ENCODE data around the gene TRIM63.

TRIM63 gene

DNA sequence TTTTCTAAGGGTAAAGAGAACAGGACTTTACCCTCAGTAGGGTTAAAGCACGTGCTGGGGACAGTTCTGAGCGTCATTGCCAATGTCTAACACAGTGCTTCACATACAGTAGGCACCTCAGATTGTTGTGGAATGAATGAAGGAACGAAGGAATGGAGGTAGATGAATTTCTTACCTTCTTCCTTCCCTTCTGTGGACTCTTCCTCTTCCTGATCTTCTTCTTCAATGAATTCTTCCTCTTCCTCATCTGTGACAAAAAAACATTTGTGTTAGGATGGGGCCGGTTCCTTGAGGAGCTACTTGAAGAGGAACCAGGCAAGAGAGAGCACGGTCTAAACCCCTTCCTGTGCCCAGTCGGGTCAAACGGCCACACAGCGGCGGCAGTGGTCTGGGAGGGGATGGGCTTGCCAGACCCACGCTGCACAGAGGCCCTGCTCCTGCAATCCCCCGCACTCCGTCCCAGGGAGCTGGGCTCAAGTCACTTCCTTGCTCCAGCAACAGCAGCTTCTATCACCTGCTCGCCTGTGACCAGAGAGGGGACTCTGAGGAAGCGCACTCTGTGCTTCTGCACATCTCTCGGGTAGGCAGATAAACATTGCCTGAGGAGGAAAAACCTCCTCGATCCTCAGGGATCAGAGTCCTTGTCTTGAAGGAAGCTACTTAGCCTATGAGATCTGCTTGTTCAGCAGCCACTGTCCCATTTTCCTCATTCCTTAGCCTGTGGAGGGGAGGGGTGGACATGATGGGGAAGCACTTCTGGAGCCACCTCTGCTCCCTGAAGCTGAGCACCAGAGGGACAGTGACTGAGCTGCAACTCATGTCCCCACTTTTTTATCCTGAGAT is 13.5 kb downstream of the TRIM63 start:
- DNase-seq = no peak

DNA sequence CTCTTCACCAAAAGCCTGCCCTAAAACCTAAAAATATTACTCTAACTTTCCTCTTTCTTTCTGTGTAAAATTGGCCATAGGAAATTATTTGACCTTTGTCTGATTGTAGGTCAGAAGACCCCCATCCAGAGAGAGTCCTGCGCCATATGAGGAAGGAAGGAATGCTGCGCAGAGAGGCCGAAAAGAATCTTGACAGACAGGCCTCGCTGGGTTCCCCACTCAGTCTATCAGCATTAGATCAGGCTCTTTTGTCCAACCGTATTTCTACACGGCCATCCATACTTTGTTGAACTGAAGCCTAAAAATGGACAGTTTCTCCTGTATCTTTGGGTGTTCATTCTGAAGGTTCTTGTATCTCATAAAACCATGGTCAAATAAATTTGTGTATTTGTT is 17.2 kb downstream of the TRIM63 start:
- DNase-seq = no peak

DNA sequence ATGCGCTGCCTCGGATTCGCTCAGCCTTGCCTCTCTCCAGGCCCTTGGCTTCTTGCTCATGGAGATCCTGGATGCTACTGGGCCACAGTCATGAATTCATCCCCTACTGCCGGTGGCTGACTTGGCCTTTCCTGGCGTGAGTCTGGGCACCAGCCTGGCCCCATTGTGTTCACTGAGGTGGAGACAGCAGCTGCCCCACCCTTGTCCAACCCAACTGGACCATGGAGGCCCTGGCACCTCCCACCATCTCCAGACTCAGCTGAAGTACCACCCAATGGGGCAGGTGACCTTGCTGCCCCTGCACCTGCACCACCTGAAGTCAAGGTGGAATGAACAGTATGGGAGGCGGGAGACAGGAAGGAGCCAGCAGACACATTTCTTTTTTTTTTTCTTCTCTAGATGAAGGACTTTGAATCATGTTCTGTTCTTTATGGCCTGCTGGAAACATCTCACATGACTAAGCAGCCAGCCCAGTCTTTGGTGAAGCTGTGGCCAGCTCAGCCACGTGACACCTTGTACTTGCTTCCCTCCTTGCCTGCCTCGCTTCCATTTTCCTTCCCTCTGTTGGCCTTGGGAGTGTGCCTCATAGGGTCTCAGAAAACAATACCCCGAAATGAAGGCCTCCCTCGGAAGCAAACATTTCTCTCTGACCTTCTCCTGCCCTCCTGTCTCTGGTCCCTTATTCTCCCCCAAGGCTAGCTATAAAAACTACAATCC is 17.7 kb downstream of the TRIM63 start:
- no peak for DNase-seq

DNA sequence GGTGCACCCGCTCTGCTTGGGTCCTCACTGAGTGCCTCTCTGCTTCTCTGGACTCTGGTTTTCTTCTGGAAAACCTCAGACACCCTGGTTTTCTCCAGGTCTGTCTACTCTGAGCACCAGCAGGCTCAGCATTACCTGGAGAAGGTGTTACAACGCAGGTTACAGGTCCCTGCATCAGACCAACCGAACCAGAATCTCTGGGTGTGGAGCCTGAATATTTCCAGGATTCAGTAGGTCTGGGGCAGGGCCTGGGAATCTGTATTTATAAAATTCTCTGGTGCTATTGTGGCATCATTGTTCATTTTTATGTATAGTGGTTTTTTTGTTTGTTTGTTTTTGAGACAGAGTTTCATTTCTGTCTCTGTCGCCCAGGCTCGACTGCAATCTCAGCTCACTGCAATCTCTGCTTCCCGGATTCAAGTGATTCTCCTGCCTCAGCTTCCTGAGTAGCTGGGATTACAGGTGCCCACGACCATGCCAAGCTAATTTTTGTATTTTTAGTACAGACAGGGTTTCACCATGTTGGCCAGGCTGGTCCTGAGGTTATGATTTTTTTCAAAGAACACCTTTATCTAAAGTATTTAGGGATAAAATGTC is 20.1 kb downstream of the TRIM63 start:
- no peak for DNase-seq

DNA sequence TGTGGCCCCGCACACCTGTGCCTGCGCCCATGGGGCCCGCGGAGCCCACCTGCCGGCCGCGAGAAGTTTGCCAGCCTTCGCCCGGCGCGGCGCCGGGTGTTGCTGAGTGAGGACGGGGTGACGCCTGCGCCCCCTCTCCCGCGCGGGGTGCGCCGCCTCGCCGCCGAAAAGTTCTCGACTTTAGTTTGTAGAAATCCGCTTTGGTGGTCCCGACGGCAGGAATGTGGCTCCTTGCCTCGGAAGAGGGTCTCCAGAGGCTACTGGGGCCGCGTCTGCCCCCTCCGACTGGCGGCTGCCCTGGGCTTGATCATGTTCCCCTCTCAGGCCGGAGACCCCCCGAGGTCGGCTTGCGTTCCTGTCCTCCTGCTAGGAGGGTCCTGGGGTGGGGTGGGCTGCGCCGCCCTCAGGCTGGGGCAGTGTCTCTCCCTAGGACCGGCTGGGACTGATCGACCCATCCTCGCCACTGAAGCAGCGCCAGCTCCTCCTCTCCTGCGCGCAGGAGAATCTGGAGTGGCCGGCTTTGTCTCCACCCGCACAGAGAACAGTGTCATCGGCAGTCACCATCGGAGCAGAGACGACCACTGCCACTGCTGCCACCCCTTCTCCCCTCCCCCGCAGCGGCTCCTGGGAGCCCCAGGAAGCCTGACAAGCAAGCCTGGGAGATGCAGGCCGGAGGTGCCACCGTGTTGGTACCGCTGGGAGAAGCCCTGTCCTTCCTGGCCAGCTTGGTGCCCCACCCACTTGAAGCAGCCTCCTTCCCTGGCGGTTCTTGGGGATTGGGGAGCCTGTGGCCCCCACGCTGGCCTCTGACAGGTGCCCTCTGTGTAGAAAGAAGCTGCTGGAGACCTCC is 21.0 kb downstream of the TRIM63 start:
- DNase-seq = no peak

DNA sequence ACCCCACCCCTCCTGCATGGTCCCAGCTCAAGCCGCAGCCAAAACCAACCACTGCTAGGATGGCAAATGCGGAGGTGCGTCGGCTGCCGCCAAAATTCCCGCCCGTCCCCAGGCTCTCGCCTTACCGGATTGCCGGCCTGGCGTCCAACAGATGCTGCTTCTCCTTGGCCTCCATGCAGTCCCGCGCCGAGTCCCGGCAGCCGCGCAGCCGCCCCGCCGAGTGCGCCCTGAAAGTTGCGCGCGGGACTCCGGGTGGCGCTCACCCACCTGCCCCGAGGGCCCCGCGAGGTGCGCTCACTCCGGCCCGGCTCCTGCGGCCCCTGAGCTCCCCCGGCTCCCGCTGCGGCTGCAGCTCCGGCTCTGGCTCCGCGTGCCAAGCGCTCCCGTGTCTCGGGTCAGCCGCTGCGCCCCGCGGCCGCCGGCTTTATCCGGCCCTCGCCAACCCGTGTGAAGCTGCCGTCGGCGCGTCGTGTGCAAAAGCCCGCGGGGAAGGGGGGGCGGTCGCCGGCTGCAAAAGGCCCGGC is 21.6 kb downstream of the TRIM63 start, which contains the start of gene SLC30A2:
TSS of gene SLC30A2 (minus strand) at position 397 of the 524 bp plus-strand sequence. CDS start at position 175, 222 bp downstream.
- DNase-seq = no peak

DNA sequence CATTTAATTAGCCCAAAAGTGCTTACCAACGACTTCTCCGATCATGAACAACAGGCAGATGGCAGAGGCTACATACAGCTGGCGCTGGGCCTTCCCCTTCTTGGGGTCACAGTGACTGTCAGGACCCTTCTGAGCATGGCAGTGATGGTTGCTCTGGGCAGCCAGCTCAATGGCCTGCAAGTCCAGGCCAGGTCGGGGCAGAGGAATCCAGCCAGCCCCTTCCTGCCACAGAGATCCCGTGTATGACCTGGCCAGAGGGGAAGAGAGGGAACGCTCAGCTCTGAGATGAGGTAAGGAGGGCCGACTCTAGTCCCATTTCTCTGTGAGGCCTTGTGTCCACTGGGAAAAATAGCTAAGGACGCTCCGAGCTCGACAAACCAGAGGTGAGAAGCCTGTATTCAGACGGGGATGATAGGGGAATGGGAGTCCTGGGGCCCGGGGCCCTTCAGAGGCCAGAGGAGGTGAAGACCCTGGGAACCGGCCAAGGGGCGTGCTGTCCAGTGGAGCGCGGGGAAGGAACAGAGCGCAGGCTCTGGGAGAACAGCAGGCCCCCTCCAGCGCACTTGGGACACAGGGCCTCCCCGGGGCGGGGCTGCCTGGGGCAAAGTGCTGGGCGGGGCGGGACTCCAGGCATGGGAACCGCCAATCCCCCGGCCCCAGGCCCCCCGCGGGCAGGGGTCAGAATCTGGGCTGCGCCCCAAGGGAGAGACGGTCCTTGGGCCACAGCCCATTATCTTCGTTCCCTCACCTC is 22.3 kb downstream of the TRIM63 start:
- DNase-seq = no peak

DNA sequence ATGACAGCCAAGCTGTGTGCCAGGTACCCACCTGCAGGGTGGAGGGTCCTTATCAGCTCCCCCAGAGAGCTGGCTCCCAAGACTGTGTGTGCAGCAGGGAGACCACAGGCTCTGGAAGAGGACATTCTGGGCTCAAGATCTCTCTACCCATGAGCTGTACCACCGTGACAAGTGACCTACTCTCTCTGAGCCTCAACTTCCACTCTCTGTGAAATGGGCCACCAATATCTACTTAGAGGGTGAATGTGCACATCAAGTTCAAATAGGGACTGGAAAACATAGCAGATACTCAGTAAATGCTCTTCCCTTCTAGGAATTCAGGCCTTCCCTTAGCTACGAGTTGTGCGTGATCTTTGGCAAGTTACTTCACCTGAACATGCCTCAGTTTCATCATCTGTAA is 23.0 kb downstream of the TRIM63 start:
- DNase-seq = no peak

DNA sequence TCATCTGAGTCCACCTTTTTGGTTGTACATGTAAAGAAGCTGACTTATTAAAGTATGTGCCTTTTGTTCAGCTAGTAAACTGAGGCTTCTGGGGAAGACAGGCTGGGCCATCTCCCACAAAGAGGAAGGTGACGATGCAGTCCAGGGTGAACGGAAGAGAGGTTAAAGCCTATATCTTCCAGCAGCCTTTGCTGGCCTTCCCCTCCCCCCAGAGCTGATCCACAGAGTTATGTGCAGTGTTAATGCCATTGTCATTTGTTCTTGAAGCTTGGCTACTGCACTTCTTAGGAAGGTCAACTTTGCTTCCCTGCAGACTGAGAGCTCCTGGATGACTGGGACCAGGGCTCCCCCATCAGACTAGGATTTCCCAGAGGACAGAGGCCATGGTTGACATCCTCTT is 23.7 kb downstream of the TRIM63 start:
- DNase-seq = no peak

DNA sequence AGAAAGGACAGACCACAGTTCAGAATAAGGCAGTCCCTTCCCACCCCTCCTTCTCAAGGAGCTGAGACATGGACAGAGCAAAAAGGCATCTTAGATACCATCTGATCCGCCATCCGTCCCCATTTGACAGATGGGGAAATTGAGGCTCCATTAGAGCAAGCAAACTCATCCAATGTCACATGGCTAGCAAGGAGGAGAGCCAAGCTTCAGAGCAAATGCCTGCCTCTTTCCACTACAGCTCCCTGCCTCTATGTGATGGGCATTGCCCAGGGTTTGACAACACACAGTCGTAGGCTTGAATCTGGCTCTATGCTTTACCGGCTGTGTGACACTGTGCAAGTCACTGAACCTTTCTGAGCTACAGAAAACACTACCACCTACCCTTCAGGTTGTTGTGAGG is 25.5 kb downstream of the TRIM63 start:
- no peak for DNase-seq

DNA sequence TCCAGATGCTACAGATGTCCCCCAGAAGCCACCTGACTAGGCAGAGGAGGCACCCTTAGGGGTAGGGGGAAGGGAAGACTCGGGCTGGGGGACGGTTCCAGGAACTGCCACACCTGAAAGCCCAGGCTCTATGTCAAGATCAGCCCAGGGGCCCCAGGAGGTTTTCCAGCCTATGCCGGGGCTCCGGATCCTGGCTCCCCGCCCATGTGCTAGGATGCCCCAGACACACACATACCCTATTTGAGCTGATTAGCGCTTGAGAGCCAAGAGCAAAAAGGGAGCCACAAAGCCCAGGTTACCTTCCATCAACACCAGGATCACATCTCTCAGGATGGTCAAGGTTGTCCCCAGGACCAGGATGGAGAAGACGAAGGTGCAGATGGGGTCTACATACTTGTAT is 26.0 kb downstream of the TRIM63 start:
- no peak for DNase-seq

DNA sequence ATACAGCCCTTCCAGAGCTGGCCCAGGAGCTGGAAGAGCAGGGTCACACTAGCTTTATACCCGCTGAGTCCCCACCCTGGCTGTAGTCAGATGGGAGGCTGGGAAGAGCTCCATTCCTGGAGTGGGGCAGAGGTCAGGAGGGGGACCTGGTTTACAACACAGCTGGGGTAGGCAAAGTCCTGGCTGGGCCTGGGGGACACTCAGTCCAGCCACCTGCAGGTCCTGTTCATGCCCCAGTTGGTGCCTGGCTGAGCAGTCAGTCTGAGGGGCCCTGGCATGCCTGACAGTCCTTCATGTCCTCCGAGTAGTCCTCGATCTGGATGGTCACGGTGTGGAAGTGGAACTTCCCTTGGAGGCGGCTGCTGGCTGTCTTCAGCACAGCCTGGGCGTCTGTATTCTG is 28.5 kb downstream of the TRIM63 start:
- no peak for DNase-seq

DNA sequence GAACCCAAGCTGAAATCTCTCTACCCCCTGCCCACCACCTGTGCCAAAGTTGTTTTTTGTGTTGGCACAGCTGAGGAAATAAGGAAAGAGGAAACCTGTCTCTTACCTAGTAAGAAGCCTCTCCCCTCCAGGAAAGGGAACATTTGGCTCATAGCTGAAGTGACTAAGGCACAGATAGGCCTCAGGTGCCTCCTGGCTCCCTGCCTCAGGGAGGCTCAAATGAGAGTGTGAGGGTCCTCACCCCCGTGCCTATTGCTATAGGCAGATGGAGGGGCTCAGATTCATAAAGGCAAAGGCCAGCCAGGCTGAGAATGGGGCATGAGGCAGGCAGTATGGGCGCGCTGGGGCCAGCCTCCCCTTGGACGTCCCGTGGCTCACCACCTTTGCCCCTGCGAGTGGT is 29.0 kb downstream of the TRIM63 start:
- no peak for DNase-seq

DNA sequence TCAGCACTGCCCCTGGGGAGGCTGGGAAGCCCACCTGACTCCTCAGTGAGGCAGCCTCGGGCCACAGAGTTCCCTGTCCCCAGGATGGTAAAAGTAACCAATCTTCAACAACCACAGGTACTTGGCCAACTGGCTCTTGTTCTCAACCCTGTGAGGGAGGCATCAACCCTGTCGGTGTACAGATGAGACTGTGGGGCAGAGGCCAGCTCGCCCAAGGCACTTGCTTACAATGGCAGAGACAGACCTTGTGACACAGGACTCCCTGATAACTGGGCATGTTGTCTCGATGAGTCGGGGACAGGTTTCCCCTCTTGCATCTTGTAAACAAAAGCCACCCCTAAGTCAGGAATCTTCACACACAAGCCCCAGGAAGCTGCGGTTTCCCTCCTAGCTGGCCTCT is 29.5 kb downstream of the TRIM63 start:
- DNase-seq = no peak

DNA sequence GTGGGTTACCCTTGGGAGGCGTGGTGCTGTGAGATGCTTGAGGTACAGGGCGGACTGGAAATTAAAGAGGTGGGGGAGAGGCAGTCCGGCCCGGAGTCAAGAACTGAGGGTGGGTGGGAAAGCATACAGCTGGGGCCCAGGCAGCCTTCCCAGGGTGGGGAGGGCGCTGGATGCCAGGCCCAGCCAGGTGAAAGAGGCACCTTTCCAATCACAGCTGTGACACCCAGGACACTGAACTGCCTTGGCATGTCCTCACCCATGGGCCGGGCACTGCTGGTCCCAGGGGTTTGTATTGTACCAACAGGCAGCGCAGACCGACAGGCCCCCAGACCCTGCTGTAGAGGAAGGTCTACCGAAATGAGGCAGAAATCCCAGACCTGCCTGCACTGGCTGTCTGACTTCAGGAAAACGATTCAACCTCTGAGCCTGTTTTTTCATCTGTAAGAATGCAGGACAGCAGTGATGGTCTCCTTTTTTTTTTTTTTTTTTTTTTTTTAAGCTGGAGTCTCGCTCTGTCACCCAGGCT is 30.6 kb downstream of the TRIM63 start:
- DNase-seq = no peak

DNA sequence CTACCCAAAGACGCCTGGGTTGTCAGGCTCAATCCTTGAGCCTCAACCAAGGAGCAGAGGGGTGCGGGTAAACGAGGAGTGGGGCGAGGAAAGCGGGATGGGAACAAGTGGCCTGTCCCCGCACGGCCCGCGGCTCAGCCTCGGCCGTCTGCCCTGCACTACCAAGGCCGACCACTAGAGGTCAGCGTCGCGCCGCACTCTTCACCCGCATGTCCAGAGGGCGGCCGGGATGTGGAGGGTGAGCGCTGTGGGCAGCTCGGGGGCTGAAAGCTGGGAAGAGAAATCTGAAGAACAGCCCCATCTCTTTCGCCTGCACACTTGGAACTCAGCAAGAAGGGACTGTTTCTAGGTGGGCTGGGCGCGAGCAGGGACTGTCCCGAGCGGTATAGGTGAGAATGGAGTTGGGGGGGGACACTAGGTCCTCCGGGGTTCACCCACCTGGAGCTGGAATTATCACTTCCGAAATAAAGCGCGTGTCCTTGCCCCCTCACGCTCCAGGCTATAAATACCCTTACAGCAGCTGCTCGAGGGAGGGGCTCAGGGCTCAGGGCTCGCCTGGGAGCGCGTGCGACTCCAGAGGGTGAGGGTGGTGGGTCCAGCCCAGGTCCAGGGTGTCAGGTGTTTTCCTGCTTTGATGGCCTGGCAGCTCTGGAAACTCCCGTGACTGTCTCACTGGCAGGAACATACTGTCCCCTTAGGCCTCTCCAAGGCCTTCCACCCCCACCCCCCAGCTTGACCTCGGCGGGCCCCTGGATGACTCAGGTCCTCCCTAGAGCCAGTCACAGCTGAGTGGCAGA is 31.3 kb downstream of the TRIM63 start:
- DNase-seq = peak; percentile 64

DNA sequence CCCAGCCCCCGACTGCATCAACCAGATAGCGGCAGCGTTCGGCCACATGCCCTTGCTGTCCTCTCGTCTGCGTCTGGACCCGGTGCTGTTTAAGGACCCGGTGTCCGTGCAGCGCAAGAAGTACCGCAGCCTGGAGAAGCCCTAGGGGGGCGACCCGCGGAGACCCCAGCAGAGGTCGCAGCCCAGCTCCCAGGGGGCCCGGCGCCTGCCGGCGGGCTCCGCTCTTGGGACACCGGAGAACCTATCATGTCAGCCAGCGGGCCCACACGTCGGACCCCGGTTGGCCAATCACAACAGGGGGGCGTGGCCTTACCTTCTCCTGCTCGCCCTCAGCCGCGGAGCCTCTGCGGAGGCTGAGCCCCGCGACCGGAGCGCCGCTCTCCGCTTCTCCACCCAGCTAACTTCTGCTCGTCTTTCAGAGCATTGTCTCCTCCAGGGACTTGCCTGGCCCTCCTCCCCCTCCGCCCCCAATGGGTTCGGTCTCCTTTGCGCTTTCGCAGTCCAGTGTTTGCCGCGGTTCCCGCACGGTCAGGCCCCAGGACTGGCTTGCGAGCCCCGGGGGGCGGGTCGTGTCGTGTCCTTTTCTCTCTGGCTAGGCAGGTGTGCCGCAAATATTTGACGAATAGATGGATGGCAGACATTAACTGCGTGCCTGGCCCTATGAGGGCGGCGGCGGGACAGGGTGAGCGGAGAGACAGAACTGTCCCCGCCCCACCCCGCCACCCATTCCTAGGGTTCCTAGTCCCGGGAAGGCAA is 32.0 kb downstream of the TRIM63 start:
- peak; percentile 90 for DNase-seq

DNA sequence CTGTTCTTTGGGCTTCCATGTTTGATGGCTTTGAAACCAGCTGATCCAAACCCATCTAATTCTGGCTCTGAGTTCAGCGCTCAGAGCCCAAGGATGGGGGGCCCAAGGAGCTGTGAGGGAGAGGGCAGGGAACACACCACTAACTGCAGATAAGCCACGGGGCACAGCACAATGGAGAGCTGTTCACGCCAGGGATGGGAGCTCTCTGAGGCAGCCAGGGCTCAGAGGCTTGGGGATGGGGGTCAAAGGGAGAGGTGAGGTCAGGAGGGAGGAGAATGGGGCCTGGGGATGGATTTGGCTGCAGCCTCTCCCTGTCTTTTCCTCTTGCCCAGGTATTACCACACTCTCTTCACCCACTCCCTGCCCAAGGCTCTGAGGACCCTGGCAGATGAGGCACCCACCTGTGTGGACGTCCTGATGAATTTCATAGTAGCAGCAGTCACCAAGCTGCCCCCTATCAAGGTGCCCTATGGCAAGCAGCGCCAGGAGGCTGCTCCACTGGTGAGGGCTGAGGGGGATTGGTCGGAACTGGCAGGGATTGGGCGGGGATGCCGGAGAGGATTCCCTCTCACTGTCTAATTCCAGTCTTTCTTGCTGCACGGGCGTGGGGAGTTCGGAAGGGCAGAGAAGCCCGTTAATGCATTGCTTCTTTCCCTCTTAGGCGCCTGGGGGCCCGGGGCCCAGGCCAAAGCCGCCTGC is 32.8 kb downstream of the TRIM63 start:
- no peak for DNase-seq

DNA sequence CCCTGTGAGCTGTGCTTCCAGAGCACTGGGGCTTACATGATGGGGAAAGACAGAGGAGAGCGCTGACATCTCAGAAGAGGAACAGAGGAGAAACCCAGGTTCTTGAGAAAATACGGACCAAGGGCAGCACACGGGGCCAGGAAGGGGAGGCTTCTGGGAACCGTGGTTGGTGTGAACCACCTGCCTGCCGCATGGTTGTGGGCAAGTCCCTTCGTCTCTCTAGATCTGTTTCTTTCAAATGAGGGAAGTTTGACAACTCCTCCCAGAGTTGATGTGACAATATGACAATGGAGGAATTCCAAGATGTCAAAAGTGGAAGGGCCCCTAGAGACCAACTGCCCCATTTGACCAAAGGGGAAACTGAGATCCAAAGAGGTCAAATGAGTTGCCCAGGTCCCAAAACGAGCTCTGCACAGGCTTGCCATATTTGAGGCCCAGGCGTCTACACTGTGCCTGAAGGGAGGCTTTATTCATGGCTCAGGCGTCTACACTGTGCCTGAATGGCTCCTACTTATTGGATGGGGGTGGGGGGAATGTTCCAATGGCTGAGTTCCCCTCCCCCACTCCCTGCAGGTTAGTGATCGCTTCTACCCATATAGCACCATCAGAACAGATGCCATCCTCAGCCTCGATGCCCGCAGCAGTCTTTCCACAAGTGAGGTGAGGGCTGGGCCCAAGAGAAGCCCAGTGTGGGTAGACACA is 34.6 kb downstream of the TRIM63 start:
- no peak for DNase-seq

Data from central memory CD4-positive, alpha-beta T cell (primary cell).